Measurements from ENCODE around the gene HTT. TPM values are rescaled to one million over a fixed set of nuclear protein-coding genes. Genes with fewer than 3 reads are reported as not detected.
"Not testable (repeated sequence)": the region's sequence is repeated elsewhere in the genome, so short reads cannot be mapped to it uniquely, and the experiment has no call there.

HTT gene
- total RNA-seq, 2 experiments from 2014 or later, result 80.1 to 127 TPM

DNA sequence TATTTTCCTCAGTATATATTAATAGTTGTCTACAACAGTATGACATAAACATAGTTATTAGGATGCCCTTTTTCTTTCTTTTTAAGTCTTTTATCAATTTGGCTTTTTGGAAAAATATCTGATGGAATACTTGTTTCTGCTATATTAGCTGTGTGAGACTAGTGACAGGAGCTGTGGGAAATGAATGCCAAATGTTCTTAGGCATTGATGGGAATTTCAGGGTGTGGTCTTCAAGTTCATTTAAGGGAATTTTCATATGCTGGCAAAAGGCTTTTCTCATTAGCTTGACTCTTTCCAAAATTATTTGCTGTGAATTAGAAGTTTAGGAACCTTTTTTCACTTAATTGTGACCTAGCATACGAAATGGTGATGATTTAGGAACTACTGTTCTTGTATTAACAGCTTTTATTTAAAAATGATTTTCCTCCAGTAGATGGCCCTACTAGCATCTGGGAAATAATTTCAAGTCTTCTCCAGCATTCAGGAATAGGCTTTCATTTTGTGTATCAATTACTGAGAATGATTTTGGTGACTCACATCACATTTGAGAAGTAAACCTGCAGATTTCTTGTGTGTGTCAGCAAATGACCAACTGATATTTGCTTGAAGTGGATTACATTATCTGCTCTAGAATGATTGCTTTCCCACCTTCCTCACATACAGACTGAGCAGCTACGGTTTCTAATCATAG, 70.9 kb downstream of the HTT start:
- Mint-ChIP-seq H3K9me3 (ENCODE audit: low read depth) (no peaks in the 10 kb centered on the region), H3K27me3 (no peaks in the 10 kb centered on the region), H3K27ac (no peak overlapping the region), H3K4me1 (no peaks in the 10 kb centered on the region), H3K4me3 (no peak overlapping the region), H3K36me3 (ENCODE audit: low read depth) (peaks cover 45% of the 10 kb centered on the region)
- intact Hi-C loops (cut with DNase I, micrococcal nuclease), result no loop called here
- DNase-seq (no peak), ATAC-seq (no peak)
- CTCF ChIA-PET, result interaction anchor here (0.9 kb wide), 1 partner anchor 335 kb away, joined by 3 read pairs; no protein-coding TSS in a partner anchor
- POLR2A ChIA-PET, result no interaction called here

DNA sequence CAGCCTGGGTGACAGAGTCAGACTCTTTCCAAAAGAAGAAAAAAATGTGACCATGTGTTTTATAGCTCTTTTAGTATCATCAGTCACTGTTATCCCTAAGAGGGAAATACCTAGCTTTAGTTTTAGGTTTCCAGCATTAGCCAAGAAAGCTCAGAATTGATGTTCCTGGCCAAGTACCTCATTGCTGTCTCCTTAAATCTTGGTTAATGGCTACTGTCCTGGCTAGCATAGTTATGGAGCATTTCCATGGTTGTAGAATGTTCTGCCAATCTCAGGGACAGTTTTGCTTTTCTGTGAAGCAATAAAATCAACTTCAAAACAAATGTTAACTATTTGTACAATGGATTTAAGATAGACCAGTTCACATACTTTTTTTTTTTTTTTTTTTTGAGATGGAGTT, 74.4 kb downstream of the HTT start:
- Mint-ChIP-seq H3K4me1 (no peaks in the 10 kb centered on the region), H3K27me3 (no peaks in the 10 kb centered on the region), H3K9me3 (ENCODE audit: low read depth) (no peaks in the 10 kb centered on the region), H3K4me3 (no peak overlapping the region), H3K36me3 (ENCODE audit: low read depth) (peaks cover 46% of the 10 kb centered on the region), H3K27ac (no peak overlapping the region)
- CTCF ChIA-PET, result interaction anchor here (0.6 to 1.0 kb wide), 2 partner anchors 26 to 50 kb away, joined by 3 to 4 read pairs; no protein-coding TSS in a partner anchor
- POLR2A ChIA-PET, result no interaction called here
- DNase-seq (no peak), ATAC-seq (no peak)
- intact Hi-C loops (cut with DNase I, micrococcal nuclease), result no loop called here

DNA sequence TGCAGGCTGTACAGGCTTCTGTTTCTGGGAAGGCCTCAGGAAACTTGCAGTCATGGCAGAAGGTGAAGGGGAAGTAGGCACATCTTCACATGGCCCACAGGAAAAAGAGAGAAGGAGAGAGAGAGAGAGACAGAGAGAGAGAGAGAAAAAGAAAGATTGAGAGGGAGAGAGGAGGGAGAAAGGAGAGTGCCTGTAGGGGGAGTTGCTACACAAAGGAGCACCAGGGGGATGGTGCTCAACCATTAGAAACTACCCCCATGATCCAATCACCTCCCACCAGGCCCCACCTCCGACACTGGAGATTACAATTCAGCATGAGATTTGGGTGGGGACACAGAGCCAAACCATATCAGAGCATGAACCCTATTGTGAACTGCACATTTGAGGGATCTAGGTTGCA, 76.8 kb downstream of the HTT start:
- H3K9me3 Mint-ChIP-seq (ENCODE audit: low read depth); H3K4me1 Mint-ChIP-seq; DNase-seq; intact Hi-C loops (cut with DNase I, micrococcal nuclease); POLR2A ChIA-PET; H3K4me3 Mint-ChIP-seq; CTCF ChIA-PET; H3K27ac Mint-ChIP-seq; ATAC-seq; H3K27me3 Mint-ChIP-seq: not testable (repeated sequence)
- H3K36me3 Mint-ChIP-seq (ENCODE audit: low read depth), result peaks cover 48% of the 10 kb centered on the region

DNA sequence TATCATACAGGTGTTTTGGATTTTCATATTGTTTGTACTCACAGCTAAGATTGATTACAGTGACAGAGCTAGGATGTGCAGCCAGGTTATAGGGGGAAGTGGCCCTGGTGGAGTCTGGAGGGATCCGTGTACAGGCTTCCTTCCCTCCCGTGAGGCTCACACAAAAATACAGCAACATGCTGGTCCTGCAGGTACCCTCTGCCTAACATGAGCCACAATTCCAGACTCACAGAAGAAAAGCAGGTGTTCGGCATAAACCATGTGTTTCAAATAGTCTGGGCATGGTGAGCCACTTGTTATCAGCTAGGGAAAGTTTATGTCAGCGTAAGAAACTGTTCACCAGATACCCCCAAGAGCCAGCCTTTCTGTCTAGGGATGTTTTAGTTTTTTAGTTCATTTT, 82.9 kb downstream of the HTT start:
- intact Hi-C loops (cut with DNase I, micrococcal nuclease), result no loop called here
- DNase-seq (no peak), ATAC-seq (no peak)
- no peak overlapping the region for H3K27ac Mint-ChIP-seq
- ChIA-PET CTCF (no interaction called here), POLR2A (no interaction called here)
- peaks cover 6% of the 10 kb centered on the region for H3K9me3 Mint-ChIP-seq (ENCODE audit: low read depth)
- H3K4me1 Mint-ChIP-seq, result no peaks in the 10 kb centered on the region
- H3K4me3 Mint-ChIP-seq, result no peak overlapping the region
- H3K27me3 Mint-ChIP-seq, result no peaks in the 10 kb centered on the region
- peaks cover 56% of the 10 kb centered on the region for H3K36me3 Mint-ChIP-seq (ENCODE audit: low read depth)

DNA sequence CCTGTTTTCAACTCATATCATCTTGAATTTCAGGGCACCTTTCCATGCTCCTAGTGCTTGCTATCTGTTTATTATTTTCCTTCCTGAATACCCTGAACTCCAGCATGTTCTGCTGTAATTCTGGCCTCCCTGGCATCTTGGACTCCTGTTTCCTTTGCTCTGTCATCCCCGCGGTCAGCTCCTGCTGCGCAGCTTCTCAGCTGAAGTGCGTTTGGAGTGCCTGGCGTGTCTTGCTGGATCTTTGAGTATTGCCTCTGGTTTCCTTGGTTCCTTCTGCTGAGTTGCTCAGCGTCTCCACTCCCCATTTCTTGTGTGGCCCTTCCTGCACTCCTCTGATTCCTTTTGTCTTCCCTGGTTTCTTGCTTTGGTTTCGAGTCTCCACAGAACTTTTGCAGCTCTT, 84.4 kb downstream of the HTT start:
- H3K27ac Mint-ChIP-seq, result no peak overlapping the region
- H3K9me3 Mint-ChIP-seq (ENCODE audit: low read depth), result peaks cover 16% of the 10 kb centered on the region
- H3K4me3 Mint-ChIP-seq, result no peak overlapping the region
- ATAC-seq (no peak), DNase-seq (no peak)
- ChIA-PET POLR2A (interaction anchor here (0.5 kb wide), 1 partner anchor 32 kb away, joined by 3 read pairs; no protein-coding TSS in a partner anchor), CTCF (interaction anchor here (0.6 to 1.0 kb wide), 3 partner anchors 17 to 144 kb away, joined by 3 read pairs; no protein-coding TSS in a partner anchor)
- H3K27me3 Mint-ChIP-seq, result no peaks in the 10 kb centered on the region
- intact Hi-C loops (cut with DNase I, micrococcal nuclease), result no loop called here
- no peaks in the 10 kb centered on the region for H3K4me1 Mint-ChIP-seq
- peaks cover 67% of the 10 kb centered on the region for H3K36me3 Mint-ChIP-seq (ENCODE audit: low read depth)

DNA sequence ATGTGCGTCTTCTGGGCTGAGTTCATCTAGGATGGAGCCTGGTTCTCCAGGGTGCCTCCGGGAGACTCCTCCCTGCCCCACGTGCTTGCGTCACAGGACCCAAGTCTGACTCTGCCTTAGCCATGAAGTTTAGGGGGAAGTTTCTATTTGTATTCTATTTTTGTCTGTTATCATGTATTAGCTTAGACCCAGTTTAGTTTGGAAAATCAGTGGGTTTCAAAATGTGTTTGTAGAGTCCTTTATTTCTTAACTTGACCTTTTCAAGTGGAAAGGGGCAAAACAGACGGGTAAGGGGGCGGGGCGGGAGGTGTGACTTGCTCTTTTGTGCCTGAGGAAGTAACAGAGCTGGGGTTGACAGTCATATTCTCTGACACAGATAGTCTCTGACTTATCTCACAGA, 86.0 kb downstream of the HTT start:
- intact Hi-C loops (cut with DNase I, micrococcal nuclease), result no loop called here
- H3K4me1 Mint-ChIP-seq, result peaks cover 2% of the 10 kb centered on the region
- H3K27me3 Mint-ChIP-seq, result no peaks in the 10 kb centered on the region
- peaks cover 72% of the 10 kb centered on the region for H3K36me3 Mint-ChIP-seq (ENCODE audit: low read depth)
- ChIA-PET POLR2A (no interaction called here), CTCF (interaction anchor here (0.8 kb wide), 1 partner anchor 168 kb away, joined by 3 read pairs; no protein-coding TSS in a partner anchor)
- DNase-seq (no peak), ATAC-seq (no peak)
- H3K4me3 Mint-ChIP-seq, result no peak overlapping the region
- peaks cover 17% of the 10 kb centered on the region for H3K9me3 Mint-ChIP-seq (ENCODE audit: low read depth)
- no peak overlapping the region for H3K27ac Mint-ChIP-seq

DNA sequence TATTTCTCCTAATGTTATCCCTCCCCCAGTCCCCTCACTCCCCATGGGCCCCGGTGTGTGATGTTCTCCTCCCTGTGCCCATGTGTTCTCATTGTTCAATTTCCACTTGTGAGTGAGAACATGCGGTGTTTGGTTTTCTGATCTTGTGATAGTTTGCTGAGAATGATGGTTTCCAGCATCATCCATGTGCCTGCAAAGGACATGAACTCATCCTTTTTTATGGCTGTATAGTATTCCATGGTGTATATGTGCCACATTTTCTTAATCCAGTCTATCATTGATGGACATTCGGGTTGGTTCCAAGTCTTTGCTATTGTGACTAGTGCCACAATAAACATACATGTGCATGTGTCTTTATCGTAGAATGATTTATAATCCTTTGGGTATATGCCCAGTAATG, 86.6 kb downstream of the HTT start:
- DNase-seq; H3K4me1 Mint-ChIP-seq; POLR2A ChIA-PET; ATAC-seq; H3K27me3 Mint-ChIP-seq; intact Hi-C loops (cut with DNase I, micrococcal nuclease); H3K4me3 Mint-ChIP-seq; H3K27ac Mint-ChIP-seq: not testable (repeated sequence)
- CTCF ChIA-PET, result interaction anchor here (0.8 kb wide), 1 partner anchor 169 kb away, joined by 3 read pairs; no protein-coding TSS in a partner anchor
- Mint-ChIP-seq H3K36me3 (ENCODE audit: low read depth) (peaks cover 74% of the 10 kb centered on the region), H3K9me3 (ENCODE audit: low read depth) (peaks cover 17% of the 10 kb centered on the region)

DNA sequence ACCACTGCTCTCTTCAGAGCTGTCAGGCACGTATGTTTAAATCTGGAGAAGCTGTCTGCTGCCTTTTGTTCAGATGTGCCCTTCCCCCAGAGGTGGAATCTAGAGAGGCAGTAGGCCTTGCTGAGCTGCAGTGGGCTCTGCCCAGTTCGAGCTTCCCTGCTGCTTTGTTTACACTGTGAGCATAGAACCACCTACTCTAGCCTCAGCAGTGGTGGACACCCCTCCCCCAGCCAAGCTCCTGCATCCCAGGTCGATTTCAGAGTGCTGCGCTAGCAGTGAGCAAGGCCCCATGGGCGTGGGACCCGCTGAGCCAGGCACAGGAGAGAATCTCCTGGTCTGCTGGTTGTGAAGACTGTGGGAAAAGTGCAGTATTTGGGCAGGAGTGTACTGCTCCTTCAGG, 92.0 kb downstream of the HTT start:
- intact Hi-C loops (cut with DNase I, micrococcal nuclease); H3K27ac Mint-ChIP-seq; H3K4me3 Mint-ChIP-seq; H3K27me3 Mint-ChIP-seq; ATAC-seq; POLR2A ChIA-PET; DNase-seq: not testable (repeated sequence)
- CTCF ChIA-PET, result interaction anchor here (0.6 kb wide), 1 partner anchor 8 kb away, joined by 3 read pairs; no protein-coding TSS in a partner anchor
- peaks cover 17% of the 10 kb centered on the region for H3K9me3 Mint-ChIP-seq (ENCODE audit: low read depth)
- peaks cover 65% of the 10 kb centered on the region for H3K36me3 Mint-ChIP-seq (ENCODE audit: low read depth)
- H3K4me1 Mint-ChIP-seq, result peaks cover 14% of the 10 kb centered on the region

DNA sequence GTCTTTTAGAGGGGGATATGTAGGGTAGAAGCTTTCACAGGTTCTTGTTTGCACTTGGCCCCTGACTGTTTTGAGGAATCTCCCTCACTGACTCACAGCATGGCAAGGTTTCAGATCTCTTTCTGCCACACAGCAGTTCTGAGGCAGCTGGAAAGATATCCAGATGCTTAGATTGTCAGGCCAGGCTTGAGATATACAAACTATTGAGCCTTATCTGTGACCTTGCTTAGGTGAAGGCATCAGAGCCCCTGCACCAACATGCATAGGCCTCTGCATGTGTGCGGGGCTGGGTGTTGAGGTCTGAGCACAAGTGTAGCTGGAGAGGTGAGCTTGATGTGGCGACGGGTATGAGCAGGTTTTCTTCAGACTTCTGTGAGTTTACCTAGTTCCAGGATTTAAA, 93.5 kb downstream of the HTT start:
- Mint-ChIP-seq H3K36me3 (ENCODE audit: low read depth) (peaks cover 60% of the 10 kb centered on the region), H3K27me3 (no peaks in the 10 kb centered on the region), H3K9me3 (ENCODE audit: low read depth) (peaks cover 5% of the 10 kb centered on the region), H3K27ac (peak overlapping the region; percentile 34), H3K4me3 (no peak overlapping the region), H3K4me1 (peaks cover 14% of the 10 kb centered on the region)
- intact Hi-C loops (cut with DNase I, micrococcal nuclease), result no loop called here
- POLR2A ChIA-PET, result interaction anchor here (0.6 to 0.7 kb wide), 2 partner anchors 120 to 127 kb away, joined by 3 read pairs; no protein-coding TSS in a partner anchor
- DNase-seq (peak; percentile 16), ATAC-seq (peak; percentile 75)
- CTCF ChIA-PET, result no interaction called here

DNA sequence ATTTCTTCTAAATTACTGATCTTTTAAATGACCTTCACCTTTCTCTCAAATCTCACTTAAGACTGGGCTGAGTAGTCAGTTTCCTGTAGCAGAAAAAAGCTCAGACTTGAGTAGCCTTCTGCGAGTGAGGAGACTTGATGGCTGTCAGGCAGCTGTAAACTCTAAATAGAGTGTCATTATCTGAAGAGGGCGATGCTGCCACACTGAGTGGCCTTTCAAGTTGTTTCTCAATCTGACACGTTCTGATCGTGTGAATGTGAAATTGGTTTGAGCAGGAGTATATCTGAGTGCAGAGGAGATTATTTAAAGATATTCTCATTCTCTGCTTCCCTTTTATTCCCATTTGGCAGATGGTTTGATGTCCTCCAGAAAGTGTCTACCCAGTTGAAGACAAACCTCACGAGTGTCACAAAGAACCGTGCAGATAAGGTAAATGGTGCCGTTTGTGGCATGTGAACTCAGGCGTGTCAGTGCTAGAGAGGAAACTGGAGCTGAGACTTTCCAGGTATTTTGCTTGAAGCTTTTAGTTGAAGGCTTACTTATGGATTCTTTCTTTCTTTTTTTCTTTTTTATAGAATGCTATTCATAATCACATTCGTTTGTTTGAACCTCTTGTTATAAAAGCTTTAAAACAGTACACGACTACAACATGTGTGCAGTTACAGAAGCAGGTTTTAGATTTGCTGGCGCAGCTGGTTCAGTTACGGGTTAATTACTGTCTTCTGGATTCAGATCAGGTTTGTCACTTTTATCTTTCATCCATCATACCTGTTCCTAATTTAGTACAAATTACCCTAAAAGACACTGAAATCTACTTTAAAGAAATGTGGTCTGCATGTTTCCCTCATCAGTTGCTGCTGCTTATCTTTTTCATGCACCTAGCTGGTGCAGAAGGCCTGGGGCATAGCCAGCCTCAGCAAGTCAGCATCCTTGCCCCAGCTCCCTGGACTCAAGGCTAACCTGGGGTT, 100.2 kb downstream of the HTT start:
- CTCF ChIA-PET, result interaction anchor here (0.7 to 1.2 kb wide), 4 partner anchors 8 to 45 kb away, joined by 3 to 4 read pairs (median 3); no protein-coding TSS in a partner anchor
- H3K4me3 Mint-ChIP-seq, result no peak overlapping the region
- DNase-seq, result no peak
- intact Hi-C loops (cut with DNase I, micrococcal nuclease), result no loop called here
- POLR2A ChIA-PET, result no interaction called here
- peaks cover 48% of the 10 kb centered on the region for H3K36me3 Mint-ChIP-seq (ENCODE audit: low read depth)
- H3K9me3 Mint-ChIP-seq (ENCODE audit: low read depth), result no peaks in the 10 kb centered on the region
- H3K27me3 Mint-ChIP-seq, result no peaks in the 10 kb centered on the region
- no peak for ATAC-seq
- no peak overlapping the region for H3K27ac Mint-ChIP-seq
- peaks cover 10% of the 10 kb centered on the region for H3K4me1 Mint-ChIP-seq

DNA sequence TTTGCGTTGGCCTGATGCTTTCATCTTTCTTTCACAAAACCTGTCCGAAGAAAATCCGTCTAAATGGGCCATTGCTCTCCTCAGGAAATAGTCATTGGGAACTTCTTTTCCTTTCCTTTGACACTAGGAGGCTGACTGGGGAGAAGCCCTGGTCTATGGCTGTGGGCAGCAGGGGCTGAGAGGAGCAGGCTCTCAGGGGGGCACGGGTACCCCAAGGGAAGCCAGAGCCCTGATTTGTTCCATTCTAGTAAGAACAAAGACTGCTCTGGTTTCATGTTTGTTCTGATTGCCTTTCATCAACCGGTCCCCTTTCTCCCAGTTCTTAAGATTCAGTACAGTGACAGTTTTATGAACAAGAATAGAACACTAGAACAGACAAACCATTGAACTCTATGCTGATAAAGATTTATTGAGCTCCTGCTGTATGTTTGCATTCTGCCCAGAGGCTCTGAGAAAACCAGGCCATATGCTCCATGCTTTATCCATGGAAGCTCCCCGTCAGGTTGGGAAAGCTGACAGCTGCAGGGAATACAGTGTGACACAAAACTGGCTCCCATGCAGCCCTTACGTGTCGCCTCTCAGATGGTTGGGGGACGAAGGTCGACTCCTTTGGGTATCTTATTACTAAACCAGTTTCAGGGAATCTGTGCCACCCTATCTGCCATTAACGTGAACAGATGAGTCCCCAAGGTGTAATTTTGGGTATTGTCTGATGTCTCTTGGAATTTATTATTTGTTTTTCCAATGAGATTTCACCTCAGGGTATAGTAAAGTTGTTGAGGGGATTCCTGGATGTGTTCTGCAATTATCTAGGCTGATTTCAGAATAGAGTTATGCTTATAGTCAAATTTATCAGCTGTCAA, 102.1 kb downstream of the HTT start:
- ATAC-seq (no peak), DNase-seq (no peak)
- Mint-ChIP-seq H3K4me1 (peaks cover 7% of the 10 kb centered on the region), H3K9me3 (ENCODE audit: low read depth) (no peaks in the 10 kb centered on the region), H3K27ac (no peak overlapping the region), H3K4me3 (no peak overlapping the region), H3K36me3 (ENCODE audit: low read depth) (peaks cover 49% of the 10 kb centered on the region), H3K27me3 (no peaks in the 10 kb centered on the region)
- ChIA-PET POLR2A (no interaction called here), CTCF (no interaction called here)
- intact Hi-C loops (cut with DNase I, micrococcal nuclease), result no loop called here
